B cell (primary cell): ENCODE data around the gene DDX21. TPM values are rescaled to one million over a fixed set of nuclear protein-coding genes. Genes with fewer than 3 reads are reported as not detected.

Experiments
- ATAC-seq: fragments of 200-7000 bp; cut with Tn5 transposase; one replicate; pipeline ENCODE4 v1.10.0; 2021; ENCODE audit warnings: low read depth, mild to moderate bottlenecking, moderate number of reproducible peaks, moderate library complexity
- CTCF ChIA-PET: fragments of 350-600 bp; sonication (Branson Sonifier 250); formaldehyde crosslinking; loops from one replicate; lab custom pipeline; 2021; ENCODE audit warnings: antibody characterized with exemption, inconsistent platforms; lab: Charles Lee
- POLR2A ChIA-PET: fragments of 350-600 bp; sonication (Branson Sonifier 250); formaldehyde crosslinking; loops from one replicate; lab custom pipeline; 2021; ENCODE audit warnings: antibody characterized with exemption; lab: Charles Lee
- DNase-seq: peaks from one replicate; pipeline ENCODE4 v3.0.0; 2013
- H2AFZ ChIP-seq: 2 replicates; pipeline ENCODE4 v1.6.1; 2012; ENCODE audit warnings: mild to moderate bottlenecking, low read depth, low read length; ENCODE audit not compliant: insufficient read depth, poor library complexity, severe bottlenecking
- H3K27ac ChIP-seq, 2 donors: 1 replicate in 1 of 2; 2 replicates in 1 of 2; pipeline ENCODE4 v1.5.1; 2012 to 2013; ENCODE audit warnings: low read length in 2 of 2, mild to moderate bottlenecking in 2 of 2, moderate library complexity in 1 of 2
- H3K27me3 ChIP-seq, 4 experiments: fragments of 200-600 bp in 1 of 4; sonication (generic) in 1 of 4; replicated peaks in 1 of 4; 1 replicate in 2 of 4; 2 replicates in 2 of 4; pipeline versions ENCODE4 v1.6.1 to v1.7.0; 2013 to 2016; ENCODE audit warnings: low read length in 3 of 4, mild to moderate bottlenecking in 2 of 4, mixed read lengths in 1 of 4, moderate library complexity in 1 of 4; ENCODE audit not compliant: insufficient read depth in 4 of 4, control insufficient read depth in 3 of 4; ENCODE audit errors: control extremely low read depth in 1 of 4
- H3K36me3 ChIP-seq, 2 experiments: replicated peaks in 1 of 2; 1 replicate in 1 of 2; 2 replicates in 1 of 2; pipeline versions ENCODE4 v1.6.1 to v1.7.1; 2013; ENCODE audit warnings: low read length in 1 of 2; ENCODE audit not compliant: insufficient read depth in 2 of 2, control insufficient read depth in 1 of 2; ENCODE audit errors: control extremely low read depth in 1 of 2, extremely low read depth in 1 of 2
- H3K4me1 ChIP-seq, 2 donors: fragments of 200-600 bp in 1 of 2; sonication (generic) in 1 of 2; 1 replicate in 1 of 2; 2 replicates in 1 of 2; pipeline versions ENCODE4 v1.5.1 to v1.6.1; 2013 to 2017; ENCODE audit warnings: low read length in 2 of 2; ENCODE audit not compliant: control insufficient read depth in 2 of 2, insufficient read depth in 2 of 2
- H3K4me2 ChIP-seq: replicated peaks from 2 replicates; pipeline ENCODE3; 2012; ENCODE audit warnings: mild to moderate bottlenecking, low read depth, low read length; ENCODE audit not compliant: poor library complexity, severe bottlenecking
- H3K4me3 ChIP-seq, 5 experiments: fragments of 200-600 bp in 1 of 5; sonication (generic) in 1 of 5; 1 replicate in 3 of 5; 2 replicates in 2 of 5; pipeline versions ENCODE4 v1.5.1 to v1.7.0; 2011 to 2016; ENCODE audit warnings: low read length in 4 of 5, mild to moderate bottlenecking in 4 of 5, low read depth in 2 of 5, control low read depth in 1 of 5, moderate library complexity in 1 of 5; ENCODE audit not compliant: insufficient read depth in 1 of 5; ENCODE audit errors: control extremely low read depth in 1 of 5, extremely low read depth in 1 of 5
- H3K79me2 ChIP-seq: fragments of 200-600 bp; sonication (generic); one replicate; pipeline ENCODE4 v1.6.0; 2016; ENCODE audit warnings: low read length; ENCODE audit not compliant: control insufficient read depth, insufficient read depth
- H3K9ac ChIP-seq: fragments of 200-600 bp; sonication (generic); 2 replicates; pipeline ENCODE4 v1.6.1; 2017; ENCODE audit warnings: mild to moderate bottlenecking, low read length, moderate library complexity
- H3K9me3 ChIP-seq, 3 donors: one replicate each; pipeline versions ENCODE4 v1.6.1 to v1.7.1; 2013; ENCODE audit warnings: low read length in 2 of 3; ENCODE audit not compliant: control insufficient read depth in 2 of 3, insufficient read depth in 1 of 3; ENCODE audit errors: control extremely low read depth in 1 of 3
- H4K20me1 ChIP-seq: 2 replicates; pipeline ENCODE4 v1.6.0; 2012; ENCODE audit warnings: mild to moderate bottlenecking, low read length; ENCODE audit not compliant: insufficient read depth, control insufficient read depth, poor library complexity, severe bottlenecking
- H3K27ac Mint-ChIP-seq: one replicate; pipeline ENCODE4 v1.8.0; 2021; ENCODE audit warnings: mixed read lengths
- H3K27me3 Mint-ChIP-seq: one replicate; pipeline ENCODE4 v1.8.0; 2021; ENCODE audit warnings: mixed read lengths
- H3K4me1 Mint-ChIP-seq: one replicate; pipeline ENCODE4 v1.8.0; 2021; ENCODE audit warnings: mixed read lengths
- H3K4me3 Mint-ChIP-seq: one replicate; pipeline ENCODE4 v1.8.0; 2021; ENCODE audit warnings: mixed read lengths
- H3K9me3 Mint-ChIP-seq: one replicate; pipeline ENCODE4 v1.8.0; 2022; ENCODE audit warnings: mixed read lengths; ENCODE audit not compliant: insufficient read depth
- CTCF ChIP-seq: fragments of 200-600 bp; IDR thresholded peaks from one replicate; pipeline ENCODE4 v1.8.0; 2022; ENCODE audit warnings: antibody characterized with exemption, mild to moderate bottlenecking
- EZH2 ChIP-seq: IDR thresholded peaks from 2 replicates; pipeline ENCODE4 v1.6.1; 2012; ENCODE audit warnings: borderline replicate concordance, low read depth, mild to moderate bottlenecking, moderate library complexity, low read length; ENCODE audit not compliant: insufficient read depth, poor library complexity, severe bottlenecking
- WGBS: methylation state at CpG from one replicate; pipeline ENCODE4 v1.1.5; 2013; ENCODE audit warnings: missing lambda C conversion rate; ENCODE audit not compliant: insufficient coverage; 5-methylcytosine and 5-hydroxymethylcytosine counted together
- intact Hi-C: fragments of 100-400 bp; cut with micrococcal nuclease; formaldehyde crosslinking; loops from one replicate; pipeline ENCODE4 v1.10.0; 2022
- polyA minus RNA-seq: library from RNA; depleted of rRNA, polyadenylated mRNA; stranded (reverse); fragments of >200 nt; gene quantifications from 2 replicates; pipeline ENCODE4 v1.2.3, GENCODE V29; 2012
- polyA plus RNA-seq: library from polyadenylated mRNA; depleted of rRNA; stranded (reverse); fragments of >200 nt; gene quantifications from 2 replicates; pipeline ENCODE4 v1.2.3, GENCODE V29; 2012
- total RNA-seq, 2 donors: library from RNA; stranded (reverse); fragments of 120-200 nt in 1 of 2; gene quantifications; 1 replicate in 1 of 2; 2 replicates in 1 of 2; pipeline versions ENCODE4 v1.2.3 to v1.2.4, GENCODE V29; 2013 to 2022

DDX21 gene
- total RNA-seq (40.5 and 43.5 TPM in 2 replicates), polyA plus RNA-seq (17.8 and 93.9 TPM in 2 replicates), polyA minus RNA-seq (22.3 and 37.2 TPM in 2 replicates)
- total RNA-seq (2013) = 74.7 TPM

GRCh38 chr10:68955832-68956532 is at the start of gene DDX21:
Gene DDX21 (plus strand): TSS chr10:68956170. CDS start chr10:68956226, 56 bp downstream.
- peak within 1 kb of the TSS; percentile 97 to 99 for H3K27ac ChIP-seq
- H3K36me3 ChIP-seq = peaks cover 0 to 11% of the 10 kb centered on the region in 2 experiments
- no peaks in the 10 kb centered on the region for H3K27me3 ChIP-seq
- H3K79me2 ChIP-seq = peaks cover 54% of the 10 kb centered on the region
- Mint-ChIP-seq H3K27me3 (no peaks in the 10 kb centered on the region), H3K4me1 (peaks cover 34% of the 10 kb centered on the region), H3K4me3 (peak within 1 kb of the TSS; percentile 94), H3K9me3 (no peaks in the 10 kb centered on the region), H3K27ac (peak within 1 kb of the TSS; percentile 95)
- DNase-seq (peak; percentile 93), ATAC-seq (peak; percentile 82)
- peak within 1 kb of the TSS; percentile 99 for H3K9ac ChIP-seq
- H3K4me2 ChIP-seq = peak within 1 kb of the TSS; percentile 87
- peaks cover 21% of the 10 kb centered on the region for H4K20me1 ChIP-seq
- under 1% methylated on average over 53 of the region's 53 CpGs for WGBS
- peak within 1 kb of the TSS; percentile 90 for H2AFZ ChIP-seq
- H3K9me3 ChIP-seq = no peaks in the 10 kb centered on the region
- peak within 1 kb of the TSS; percentile 92 to 99 (median 95) for H3K4me3 ChIP-seq
- no peak for TF ChIP-seq EZH2
- TF ChIP-seq CTCF = peak; percentile 88
- peaks cover 7 to 32% of the 10 kb centered on the region in 2 donors for H3K4me1 ChIP-seq
- CTCF ChIA-PET = interaction anchor here (0.5 to 3.1 kb wide), 19 partner anchors 12 to 452 kb away, joined by 3 to 47 read pairs (median 3); no protein-coding TSS in a partner anchor
- intact Hi-C loops = loop anchor here (1.0 to 10.0 kb wide), 10 partner anchors 32 to 879 kb away; partner anchors contain the start of genes CCAR1, HERC4, KIFBP and RUFY2
- POLR2A ChIA-PET = interaction anchor here (0.7 to 3.1 kb wide), 6 partner anchors 17 to 624 kb away, joined by 3 to 11 read pairs (median 4); partner anchors contain the start of genes DDX50, HNRNPH3 and SUPV3L1

- H3K4me2 ChIP-seq = no peak overlapping the region
- intact Hi-C loops = no loop called here
- H3K9me3 ChIP-seq = no peaks in the 10 kb centered on the region
- TF ChIP-seq CTCF = no peak
- no peak for TF ChIP-seq EZH2
- no peaks in the 10 kb centered on the region for H3K9me3 Mint-ChIP-seq
- peaks cover 27% of the 10 kb centered on the region for H3K79me2 ChIP-seq
- no peak overlapping the region for H3K27ac ChIP-seq
- no peak overlapping the region for H3K4me3 ChIP-seq
- H3K36me3 ChIP-seq = peaks cover 5 to 40% of the 10 kb centered on the region in 2 experiments
- no peak overlapping the region for H2AFZ ChIP-seq
- no peaks in the 10 kb centered on the region for H3K27me3 ChIP-seq
- H3K27me3 Mint-ChIP-seq = no peaks in the 10 kb centered on the region
- CTCF ChIA-PET = interaction anchor here (1.1 kb wide), 1 partner anchor 13 kb away, joined by 3 read pairs; no protein-coding TSS in a partner anchor
- no peaks in the 10 kb centered on the region for H3K4me1 Mint-ChIP-seq
- H3K9ac ChIP-seq = no peak overlapping the region
- ATAC-seq (no peak), DNase-seq (no peak)
- H3K4me3 Mint-ChIP-seq = no peak overlapping the region
- no peaks in the 10 kb centered on the region for H3K4me1 ChIP-seq
- peaks cover 8% of the 10 kb centered on the region for H4K20me1 ChIP-seq
- H3K27ac Mint-ChIP-seq = no peak overlapping the region
- POLR2A ChIA-PET = no interaction called here
Measured at GRCh38 chr10:68924593-68924992, 31.4 kb upstream of the DDX21 start.
